ENCODE results near the gene TPRKB.
"Not testable (repeated sequence)": the region's sequence is repeated elsewhere in the genome, so short reads cannot be mapped to it uniquely, and the experiment has no call there.

- TF ChIP-seq CTCF, POLR2A (IDR thresholded peaks at IDR 0.05): not testable (repeated sequence)
These were observed 52.2 kb downstream of the TPRKB start for GRCh38 chr2:73684905-73685304.
